Measurements from ENCODE around the gene PRSS37.

DNA sequence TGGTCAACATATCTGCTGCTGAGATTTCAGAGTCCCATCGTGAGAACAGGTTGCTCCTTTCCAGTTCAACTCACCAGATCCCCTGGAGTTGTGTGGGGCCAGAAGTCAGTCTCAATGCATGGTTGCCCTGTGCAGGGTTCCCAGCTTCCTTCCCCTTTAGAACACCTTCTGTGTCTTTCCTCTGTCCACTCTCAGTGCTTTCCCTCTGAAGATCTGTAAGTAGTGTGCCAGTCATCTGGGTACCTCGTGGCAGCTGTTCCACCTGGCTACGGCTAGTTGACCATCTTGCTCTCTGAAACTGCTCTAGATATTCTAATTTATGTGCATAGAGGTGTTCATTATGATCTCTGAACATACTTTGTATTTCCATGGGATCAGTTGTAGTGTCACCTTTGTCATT is 36.1 kb upstream of the PRSS37 start:
- no peak for TF ChIP-seq POLR2AphosphoS5 (IDR thresholded peaks at IDR 0.05)
- TF ChIP-seq CTCF (IDR thresholded peaks at IDR 0.05 in 8 of 11, conservative IDR thresholded peaks at IDR 0.05 in 3 of 11) = no peak
